MM.1S (cell line): ENCODE measurements around the gene HOXC13.

Source experiments
- DNase-seq: peaks from one replicate; pipeline ENCODE4 v3.0.0-alpha.2; 2015
- H2AFZ ChIP-seq: fragments of 300-600 bp; sonication (generic); 2 replicates; pipeline ENCODE4 v1.6.0; 2016; ENCODE audit warnings: antibody characterized with exemption, low read length
- H3F3A ChIP-seq: fragments of 300-600 bp; sonication (generic); 2 replicates; pipeline ENCODE4 v1.6.1; 2016; ENCODE audit warnings: mild to moderate bottlenecking, antibody characterized with exemption, low read length, moderate library complexity, mixed read lengths; ENCODE audit not compliant: insufficient read depth
- H3K27ac ChIP-seq: fragments of 300-600 bp; sonication (generic); 2 replicates; pipeline ENCODE4 v1.5.1; 2016; ENCODE audit warnings: mild to moderate bottlenecking, low read length
- H3K27me3 ChIP-seq: fragments of 300-600 bp; sonication (generic); replicated peaks from 2 replicates; pipeline ENCODE4 v1.6.0; 2016; ENCODE audit warnings: low read length; ENCODE audit not compliant: insufficient read depth
- H3K36me3 ChIP-seq: fragments of 300-600 bp; sonication (generic); replicated peaks from 2 replicates; pipeline ENCODE4 v1.6.1; 2016; ENCODE audit warnings: mild to moderate bottlenecking, low read length, mixed read lengths; ENCODE audit not compliant: insufficient read depth
- H3K4me1 ChIP-seq: fragments of 300-600 bp; sonication (generic); 2 replicates; pipeline ENCODE4 v1.6.1; 2016; ENCODE audit warnings: low read length, mixed read lengths
- H3K4me2 ChIP-seq: fragments of 300-600 bp; sonication (generic); 2 replicates; pipeline ENCODE4 v1.6.0; 2016; ENCODE audit warnings: low read depth, low read length
- H3K4me3 ChIP-seq: fragments of 300-600 bp; sonication (generic); 2 replicates; pipeline ENCODE4 v1.5.1; 2016; ENCODE audit warnings: low read length, mixed read lengths
- H3K79me2 ChIP-seq: fragments of 300-600 bp; sonication (generic); 2 replicates; pipeline ENCODE4 v1.6.1; 2016; ENCODE audit warnings: mixed run types, low read length, mixed read lengths
- H3K9ac ChIP-seq: fragments of 300-600 bp; sonication (generic); 2 replicates; pipeline ENCODE4 v1.6.1; 2016; ENCODE audit warnings: low read length, mixed read lengths
- H3K9me2 ChIP-seq: fragments of 300-600 bp; sonication (generic); replicated peaks from 2 replicates; pipeline ENCODE4 v1.6.1; 2016; ENCODE audit warnings: mild to moderate bottlenecking, low read length, mixed read lengths; ENCODE audit not compliant: insufficient read depth
- H3K9me3 ChIP-seq: fragments of 300-600 bp; sonication (generic); replicated peaks from 2 replicates; pipeline ENCODE4 v1.6.1; 2016; ENCODE audit warnings: mild to moderate bottlenecking, low read length, mixed read lengths; ENCODE audit not compliant: insufficient read depth
- H4K20me1 ChIP-seq: fragments of 300-600 bp; sonication (generic); 2 replicates; pipeline ENCODE4 v1.6.1; 2016; ENCODE audit warnings: mild to moderate bottlenecking, low read length, moderate library complexity, mixed read lengths; ENCODE audit not compliant: insufficient read depth
- CTCF ChIP-seq: fragments of 300-600 bp; sonication (generic); IDR thresholded peaks from 2 replicates; pipeline ENCODE4 v1.5.1; 2016; ENCODE audit warnings: antibody characterized with exemption, low read length, mixed read lengths
- EZH2 ChIP-seq: fragments of 300-600 bp; sonication (generic); optimal IDR thresholded peaks from 2 replicates; pipeline ENCODE3; 2017; ENCODE audit warnings: low read depth, mild to moderate bottlenecking, antibody characterized with exemption, low read length, mixed read lengths
- EZH2phosphoT487 ChIP-seq: fragments of 300-600 bp; sonication (generic); IDR thresholded peaks from 2 replicates; pipeline ENCODE4 v1.6.1; 2018; ENCODE audit warnings: antibody characterized with exemption, low read length

HOXC13 gene

DNA sequence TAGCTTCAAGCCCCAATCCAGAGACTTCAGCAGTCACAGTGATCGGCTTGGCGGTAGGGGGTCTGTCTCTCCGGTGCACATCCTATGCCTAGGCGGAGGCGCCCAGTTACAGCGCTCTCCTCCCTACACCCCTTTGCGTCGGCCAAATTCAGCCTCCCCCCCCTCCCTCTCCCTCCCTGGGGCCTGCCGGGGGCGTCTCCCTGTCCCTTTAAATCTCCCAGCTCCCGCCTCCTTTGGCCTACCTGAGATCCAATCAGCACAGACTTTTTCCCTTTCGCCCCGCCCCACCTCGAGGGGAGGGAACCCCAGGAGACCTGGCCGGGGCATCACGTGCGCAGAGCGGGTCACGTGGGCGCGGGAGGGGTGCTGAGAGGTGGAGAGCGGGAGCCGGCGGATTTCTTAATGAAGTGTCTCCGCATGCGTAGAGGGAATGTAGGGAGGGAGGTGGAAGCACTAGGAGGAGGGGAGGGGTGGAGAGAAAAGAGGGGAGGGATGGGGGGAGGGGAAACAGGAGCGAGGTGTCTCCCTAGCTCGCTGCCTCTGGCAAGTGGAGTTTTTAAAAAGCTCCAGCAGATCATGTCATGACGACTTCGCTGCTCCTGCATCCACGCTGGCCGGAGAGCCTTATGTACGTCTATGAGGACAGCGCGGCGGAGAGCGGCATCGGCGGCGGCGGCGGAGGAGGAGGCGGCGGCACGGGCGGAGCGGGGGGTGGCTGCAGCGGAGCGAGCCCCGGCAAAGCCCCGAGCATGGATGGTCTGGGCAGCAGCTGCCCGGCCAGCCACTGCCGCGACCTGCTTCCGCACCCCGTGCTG is at the start of gene HOXC13:
TSS of gene HOXC13 (plus strand) at position 506 of the 815 bp plus-strand sequence. CDS start at position 582, 76 bp downstream.
- H3K4me3 ChIP-seq = no peak within 1 kb of the TSS
- peaks cover 94% of the 10 kb centered on the region for H3K27me3 ChIP-seq
- no peaks in the 10 kb centered on the region for H3K36me3 ChIP-seq
- no peak within 1 kb of the TSS for H3K27ac ChIP-seq
- no peaks in the 10 kb centered on the region for H3F3A ChIP-seq
- no peaks in the 10 kb centered on the region for H3K9me3 ChIP-seq
- no peaks in the 10 kb centered on the region for H3K79me2 ChIP-seq
- no peak within 1 kb of the TSS for H3K9ac ChIP-seq
- no peaks in the 10 kb centered on the region for H4K20me1 ChIP-seq
- peak; percentile 38 for DNase-seq
- no peak within 1 kb of the TSS for H3K4me2 ChIP-seq
- no peaks in the 10 kb centered on the region for H3K4me1 ChIP-seq
- no peak for TF ChIP-seq EZH2phosphoT487
- no peak for TF ChIP-seq CTCF
- TF ChIP-seq EZH2 = no peak
- H2AFZ ChIP-seq = no peak within 1 kb of the TSS
- H3K9me2 ChIP-seq = no peaks in the 10 kb centered on the region

DNA sequence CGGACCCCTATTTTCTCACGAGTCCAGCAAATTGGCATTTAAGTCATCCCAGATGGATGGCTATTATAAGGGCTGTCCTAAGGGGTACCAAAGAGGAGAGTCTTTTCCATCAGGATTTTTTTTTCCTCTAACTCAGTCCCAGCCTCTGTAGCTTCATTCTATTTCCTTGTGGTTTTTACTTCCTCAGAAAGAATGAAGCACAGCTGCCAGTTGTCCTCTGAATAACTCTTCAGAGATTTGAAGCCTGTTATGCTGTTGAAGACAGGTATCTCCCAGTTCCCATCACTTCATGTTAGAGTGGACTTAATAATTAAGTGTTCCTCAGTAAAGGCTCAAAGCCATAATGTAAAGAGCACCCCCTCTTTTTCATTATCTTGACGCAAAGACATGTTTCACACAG is 48.5 kb upstream of the HOXC13 start:
- H3K9me3 ChIP-seq = no peaks in the 10 kb centered on the region
- H3K27me3 ChIP-seq = peaks cover 59% of the 10 kb centered on the region
- TF ChIP-seq CTCF = no peak
- no peak for TF ChIP-seq EZH2phosphoT487
- TF ChIP-seq EZH2 = no peak
- H2AFZ ChIP-seq = no peak overlapping the region
- no peaks in the 10 kb centered on the region for H3F3A ChIP-seq
- H4K20me1 ChIP-seq = no peaks in the 10 kb centered on the region
- no peak for DNase-seq
- H3K27ac ChIP-seq = no peak overlapping the region
- no peaks in the 10 kb centered on the region for H3K36me3 ChIP-seq
- no peak overlapping the region for H3K9ac ChIP-seq
- H3K9me2 ChIP-seq = no peaks in the 10 kb centered on the region
- peaks cover 8% of the 10 kb centered on the region for H3K4me1 ChIP-seq
- no peaks in the 10 kb centered on the region for H3K79me2 ChIP-seq
- H3K4me2 ChIP-seq = no peak overlapping the region
- no peak overlapping the region for H3K4me3 ChIP-seq

GRCh38 chr12:53892762-53893395 is 45.8 kb upstream of the HOXC13 start:
- Histone ChIP-seq H3K9me3 (no peaks in the 10 kb centered on the region), H3K4me3 (no peak overlapping the region), H3K36me3 (no peaks in the 10 kb centered on the region), H3K4me2 (no peak overlapping the region), H3K27ac (no peak overlapping the region), H3K4me1 (peaks cover 8% of the 10 kb centered on the region), H4K20me1 (no peaks in the 10 kb centered on the region), H3K9ac (no peak overlapping the region), H2AFZ (no peak overlapping the region), H3K79me2 (no peaks in the 10 kb centered on the region), H3F3A (no peaks in the 10 kb centered on the region), H3K9me2 (no peaks in the 10 kb centered on the region), H3K27me3 (peaks cover 70% of the 10 kb centered on the region)
- DNase-seq = peak; percentile 31
- no peak for TF ChIP-seq EZH2
- no peak for TF ChIP-seq EZH2phosphoT487
- no peak for TF ChIP-seq CTCF
